ENCODE data around the gene FAM174B. TPM values are rescaled to one million over a fixed set of nuclear protein-coding genes. Genes with fewer than 3 reads are reported as not detected.

Gene FAM174B
- polyA plus RNA-seq, 6 donors from 2014 or later, result 0.54 to 0.96 TPM; not detected in 4

DNA sequence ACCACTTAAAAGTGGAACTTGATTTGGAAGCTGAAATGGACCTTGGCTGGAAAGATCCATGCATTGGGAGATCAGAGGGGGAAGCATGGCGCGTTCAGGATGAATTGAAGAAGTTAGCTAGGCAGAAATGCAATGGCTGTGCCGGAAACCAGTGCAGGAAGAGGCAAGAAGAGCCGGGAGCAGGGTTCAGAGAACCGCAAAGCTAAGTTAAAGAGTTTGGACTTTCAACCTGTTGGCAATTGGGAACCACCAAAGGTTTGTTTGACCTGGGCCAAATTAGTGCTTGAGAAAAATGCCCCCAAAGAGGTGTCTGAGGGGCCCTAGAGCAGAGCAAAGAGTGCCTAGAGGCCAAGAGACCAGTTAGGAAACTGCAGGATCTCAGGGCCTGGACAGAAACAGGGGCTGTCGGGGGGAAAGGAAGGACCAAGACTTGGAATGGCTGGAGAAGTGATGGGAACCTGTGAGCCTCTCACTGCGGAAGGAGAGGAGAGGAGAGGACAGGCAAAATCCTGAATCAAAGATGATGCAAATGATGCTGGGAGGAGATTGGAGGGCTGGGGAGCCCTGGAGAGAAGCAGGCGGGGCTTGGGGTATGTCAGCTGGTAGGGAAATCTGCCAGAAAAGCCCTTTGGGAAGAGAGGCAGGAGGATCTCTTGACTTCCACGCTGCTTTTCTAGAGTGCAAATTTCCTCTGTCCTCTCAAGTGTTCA is 49.3 kb downstream of the FAM174B start:
- Mint-ChIP-seq H3K9me3 (peaks cover 3 to 11% (median 7%) of the 10 kb centered on the region in 7 donors), H3K27me3 (no peaks in the 10 kb centered on the region), H3K36me3 (no peaks in the 10 kb centered on the region), H3K27ac (no peak overlapping the region), H3K4me3 (no peak overlapping the region), H3K4me1 (no peaks in the 10 kb centered on the region)
- DNase-seq (no peak), ATAC-seq (ENCODE audit: low read depth in 2 of 2) (no peak)

DNA sequence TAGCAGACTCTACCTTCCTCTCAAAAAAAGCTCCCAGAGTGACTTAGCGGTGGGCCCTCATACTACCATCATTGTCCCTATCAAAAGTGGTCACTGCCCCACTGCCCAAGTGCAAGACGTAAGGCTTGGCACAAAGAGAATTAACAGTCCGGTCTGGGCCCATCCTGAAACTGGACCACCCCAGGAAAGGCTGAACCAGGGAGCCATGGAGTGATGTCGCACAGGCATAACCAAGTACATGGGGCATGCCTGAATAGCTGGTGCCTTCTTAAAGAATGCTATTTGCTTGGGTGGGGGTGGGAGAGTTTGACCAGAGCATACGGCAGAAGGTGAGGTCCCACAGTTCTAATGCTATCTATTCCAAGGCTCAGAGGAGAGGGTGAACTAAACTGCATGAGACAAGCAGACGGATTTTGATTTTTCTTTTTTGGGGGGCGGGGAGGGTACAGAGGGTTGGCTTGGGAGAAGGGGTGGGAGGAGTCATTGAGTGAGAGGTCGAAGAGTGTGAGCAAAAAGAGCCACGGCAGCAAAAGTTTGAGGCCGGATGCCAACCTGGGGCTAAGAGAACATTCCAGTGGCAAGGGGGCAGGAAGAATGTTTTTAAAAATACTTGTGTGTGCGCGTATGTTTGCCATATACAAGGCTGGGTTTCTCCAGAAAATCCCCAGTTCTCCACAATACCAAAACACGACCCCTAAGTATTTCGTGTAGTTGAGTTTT is 50.2 kb downstream of the FAM174B start:
- H3K4me1 Mint-ChIP-seq, result no peaks in the 10 kb centered on the region
- ATAC-seq (ENCODE audit: low read depth in 2 of 2), result no peak
- H3K36me3 Mint-ChIP-seq, result no peaks in the 10 kb centered on the region
- no peak for DNase-seq
- H3K27ac Mint-ChIP-seq, result no peak overlapping the region
- H3K27me3 Mint-ChIP-seq, result peaks cover 0 to 5% (median 0%) of the 10 kb centered on the region in 3 donors
- no peak overlapping the region for H3K4me3 Mint-ChIP-seq
- H3K9me3 Mint-ChIP-seq, result peaks cover 3 to 11% (median 7%) of the 10 kb centered on the region in 7 donors

DNA sequence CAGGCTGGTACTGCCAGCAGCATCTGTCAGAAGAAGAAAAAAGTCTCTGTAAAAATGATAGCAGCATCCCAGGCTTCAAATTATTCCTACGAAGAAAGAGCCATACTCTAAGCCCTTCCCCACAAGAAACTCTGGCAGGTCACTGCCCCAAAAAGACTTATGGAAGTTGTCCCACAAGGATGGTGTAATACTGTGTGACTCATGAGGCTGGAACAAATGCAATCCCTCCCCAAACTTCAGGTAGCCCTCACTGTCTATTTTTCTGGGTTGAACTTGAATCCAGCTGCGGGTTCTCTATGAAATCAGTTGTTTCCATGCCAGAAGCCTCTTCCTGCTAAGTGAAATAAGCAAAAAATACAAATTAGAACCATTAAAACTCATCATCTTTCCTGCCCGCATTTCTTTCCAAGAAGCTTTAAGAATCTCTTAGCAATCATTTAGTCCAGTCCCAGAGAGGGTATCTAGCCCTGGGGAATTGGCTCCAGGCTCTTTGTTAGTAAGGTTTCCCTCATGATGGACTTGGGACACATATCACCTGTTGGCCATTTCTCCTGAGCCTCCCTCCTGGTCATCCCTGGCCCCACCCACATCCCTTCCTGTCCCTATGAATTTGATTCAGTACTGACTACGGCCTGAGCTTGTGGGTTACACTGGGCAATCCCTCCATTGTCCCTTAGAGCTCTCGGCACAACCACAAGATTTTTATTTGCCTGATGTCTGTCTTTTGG is 51.7 kb downstream of the FAM174B start:
- Mint-ChIP-seq H3K9me3 (peaks cover 3 to 11% (median 7%) of the 10 kb centered on the region in 7 donors), H3K36me3 (no peaks in the 10 kb centered on the region)
- no peak for ATAC-seq (ENCODE audit: low read depth in 2 of 2)

DNA sequence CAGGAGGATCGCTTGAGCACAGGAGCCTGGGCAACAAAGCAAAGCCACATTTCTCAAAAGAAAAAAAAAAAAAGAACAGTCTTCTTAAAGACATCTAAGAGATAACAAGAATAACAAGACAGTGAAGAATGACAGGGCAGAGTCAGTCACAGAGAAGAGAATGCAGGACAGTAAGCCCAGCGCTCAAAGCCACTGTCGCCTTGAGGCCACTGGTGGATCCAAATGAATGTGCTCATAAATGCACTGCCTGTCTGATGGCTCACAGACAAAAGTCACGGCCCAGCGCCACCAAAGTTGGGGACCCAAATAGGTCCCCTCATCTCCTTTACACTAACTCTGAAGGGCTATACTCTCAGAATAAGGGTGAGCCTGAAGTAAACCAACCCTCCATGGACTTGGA is 52.3 kb downstream of the FAM174B start:
- Mint-ChIP-seq H3K36me3 (no peaks in the 10 kb centered on the region), H3K27me3 (peaks cover 0 to 17% (median 0%) of the 10 kb centered on the region in 3 donors), H3K4me1 (no peaks in the 10 kb centered on the region), H3K27ac (peak overlapping the region in 1 of 6 donors; percentile 26), H3K9me3 (peaks cover 3 to 11% (median 7%) of the 10 kb centered on the region in 7 donors), H3K4me3 (no peak overlapping the region)
- no peak for ATAC-seq (ENCODE audit: low read depth in 2 of 2)
- no peak for DNase-seq

More for the DNA sequence above, 51.7 kb downstream of the FAM174B start:
- Mint-ChIP-seq H3K4me3 (no peak overlapping the region), H3K4me1 (no peaks in the 10 kb centered on the region), H3K27ac (no peak overlapping the region), H3K27me3 (peaks cover 0 to 14% (median 0%) of the 10 kb centered on the region in 3 donors)
- no peak for DNase-seq

DNA sequence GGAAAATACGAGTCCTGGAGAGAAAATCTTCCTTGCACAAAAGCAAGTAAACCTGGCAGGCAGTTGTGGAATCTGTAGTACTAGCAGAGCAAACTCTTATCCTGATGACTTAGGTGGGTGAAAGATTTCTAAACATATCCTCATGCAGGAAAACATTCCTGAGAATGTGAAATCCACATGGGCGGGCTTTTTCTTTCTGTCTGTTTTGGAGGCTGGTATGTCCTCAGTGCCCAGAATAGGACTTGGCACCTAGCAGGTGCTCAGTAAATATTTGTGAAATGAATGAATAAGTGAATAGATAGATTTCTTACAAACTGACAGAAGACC is 53.3 kb downstream of the FAM174B start:
- Mint-ChIP-seq H3K27me3 (peaks cover 0 to 17% (median 6%) of the 10 kb centered on the region in 3 donors), H3K4me1 (no peaks in the 10 kb centered on the region), H3K27ac (no peak overlapping the region), H3K9me3 (peaks cover 3 to 11% (median 7%) of the 10 kb centered on the region in 7 donors), H3K36me3 (no peaks in the 10 kb centered on the region), H3K4me3 (no peak overlapping the region)
- ATAC-seq (ENCODE audit: low read depth in 2 of 2), result no peak
- no peak for DNase-seq

DNA sequence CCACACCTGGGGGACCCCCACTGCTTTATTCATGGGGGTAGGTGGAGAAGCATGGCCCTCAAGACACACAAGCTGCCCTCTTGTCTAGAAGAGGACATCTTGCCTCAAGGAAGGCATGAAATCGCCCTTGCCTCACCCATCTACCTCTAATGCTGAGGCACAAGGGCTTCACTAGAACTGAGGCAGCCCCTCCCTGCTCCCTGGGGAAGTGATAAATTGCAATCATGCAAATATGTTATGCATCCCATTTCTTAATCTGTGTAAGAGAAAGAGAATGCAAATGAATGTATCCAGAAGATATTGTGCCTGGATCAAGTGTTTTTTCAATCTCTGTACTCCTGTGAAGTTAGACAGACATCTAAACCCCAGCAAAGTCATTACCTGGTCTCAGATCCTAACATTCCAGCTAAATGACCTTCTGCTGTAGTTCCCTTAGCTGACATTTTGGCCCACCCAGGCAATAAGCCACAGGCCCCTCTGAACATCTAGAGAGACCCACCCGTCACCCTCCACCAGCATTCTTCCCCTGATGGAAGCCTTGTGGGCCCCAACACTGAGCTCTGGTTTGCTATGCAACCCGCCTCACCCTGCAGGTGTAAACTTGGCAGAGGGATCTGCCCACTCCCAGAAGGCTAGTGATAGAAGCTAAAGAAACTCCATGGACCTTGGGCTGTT is 53.8 kb downstream of the FAM174B start:
- DNase-seq (no peak), ATAC-seq (ENCODE audit: low read depth in 2 of 2) (no peak)
- peaks cover 0 to 17% (median 6%) of the 10 kb centered on the region in 3 donors for H3K27me3 Mint-ChIP-seq
- H3K27ac Mint-ChIP-seq, result no peak overlapping the region
- H3K36me3 Mint-ChIP-seq, result no peaks in the 10 kb centered on the region
- H3K9me3 Mint-ChIP-seq, result peaks cover 3 to 11% (median 7%) of the 10 kb centered on the region in 7 donors
- H3K4me3 Mint-ChIP-seq, result no peak overlapping the region
- no peaks in the 10 kb centered on the region for H3K4me1 Mint-ChIP-seq

DNA sequence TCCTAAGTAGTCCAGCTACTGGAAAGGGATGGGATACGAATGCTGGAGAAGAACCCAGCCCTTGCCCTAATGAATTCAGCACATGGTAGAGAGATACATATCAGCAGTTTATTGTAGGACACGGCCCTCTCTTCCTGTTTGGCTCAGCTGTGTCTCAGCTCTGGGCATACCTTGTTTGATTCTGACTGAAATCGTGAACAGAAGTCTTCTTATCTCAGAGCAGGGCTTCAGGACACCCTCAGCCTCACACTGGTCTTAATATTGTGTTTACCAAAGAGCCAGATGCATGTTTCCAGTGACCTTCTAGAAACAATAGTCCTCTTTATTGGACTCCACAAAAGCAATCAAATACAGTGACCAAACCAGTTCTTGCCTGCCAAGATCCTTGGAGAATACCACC is 54.7 kb downstream of the FAM174B start:
- H3K36me3 Mint-ChIP-seq, result no peaks in the 10 kb centered on the region
- ATAC-seq (ENCODE audit: low read depth in 2 of 2), result no peak
- no peak overlapping the region for H3K27ac Mint-ChIP-seq
- no peaks in the 10 kb centered on the region for H3K4me1 Mint-ChIP-seq
- peaks cover 0 to 7% (median 2%) of the 10 kb centered on the region in 7 donors for H3K9me3 Mint-ChIP-seq
- peaks cover 0 to 17% (median 6%) of the 10 kb centered on the region in 3 donors for H3K27me3 Mint-ChIP-seq
- H3K4me3 Mint-ChIP-seq, result no peak overlapping the region
- DNase-seq, result no peak

DNA sequence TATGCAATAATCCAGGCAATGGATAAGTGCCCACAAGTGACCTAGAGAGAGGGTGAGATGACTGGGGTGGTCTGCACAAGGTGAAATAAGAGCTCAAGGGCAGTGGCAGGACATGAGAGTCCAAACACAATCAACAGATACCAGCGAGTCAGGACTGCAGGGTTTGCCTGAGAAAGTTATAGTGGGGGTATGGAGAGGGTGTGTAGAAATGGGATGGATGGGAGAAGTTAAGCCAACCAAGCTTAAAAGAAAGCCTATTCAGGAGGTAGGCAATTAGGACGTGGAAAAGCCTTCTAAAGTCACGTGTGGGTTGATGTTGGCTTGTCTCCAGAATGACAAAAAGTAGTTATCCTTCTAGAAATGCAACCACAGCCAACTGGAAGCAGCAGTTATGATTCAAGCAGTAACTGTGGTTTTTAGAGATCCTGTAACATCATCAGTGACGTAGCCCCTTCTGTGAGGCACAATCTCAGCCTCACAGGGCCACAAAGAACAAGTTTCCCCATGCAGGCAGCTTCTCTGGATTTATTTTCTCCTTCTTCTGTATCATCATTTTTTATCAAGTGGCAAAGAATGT is 56.1 kb downstream of the FAM174B start:
- H3K4me3 Mint-ChIP-seq, result no peak overlapping the region
- H3K9me3 Mint-ChIP-seq, result peaks cover 0 to 6% (median 0%) of the 10 kb centered on the region in 7 donors
- H3K36me3 Mint-ChIP-seq, result no peaks in the 10 kb centered on the region
- ATAC-seq (ENCODE audit: low read depth in 2 of 2), result no peak
- H3K4me1 Mint-ChIP-seq, result no peaks in the 10 kb centered on the region
- no peak for DNase-seq
- H3K27me3 Mint-ChIP-seq, result peaks cover 0 to 17% (median 6%) of the 10 kb centered on the region in 3 donors
- no peak overlapping the region for H3K27ac Mint-ChIP-seq

DNA sequence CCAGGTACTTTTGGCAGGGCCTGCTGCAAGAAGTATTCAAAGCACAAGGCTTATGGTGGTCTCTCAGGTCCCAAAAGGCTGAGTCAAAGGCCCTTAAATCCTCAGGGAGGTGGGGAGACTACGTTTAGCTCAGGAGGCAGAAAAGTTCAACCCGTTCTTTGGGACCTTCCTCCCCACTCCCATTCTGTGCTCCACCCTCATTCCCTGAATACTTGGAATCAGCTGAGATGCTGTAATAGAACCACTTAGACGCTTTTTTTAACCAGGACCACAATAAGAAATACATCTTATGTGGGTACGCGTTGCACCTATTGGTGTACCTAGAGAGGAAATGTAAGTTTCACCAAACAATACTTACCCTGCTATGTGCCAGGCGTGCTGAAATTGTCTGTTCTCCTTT is 58.0 kb downstream of the FAM174B start:
- DNase-seq (no peak), ATAC-seq (ENCODE audit: low read depth in 2 of 2) (no peak)
- Mint-ChIP-seq H3K36me3 (no peaks in the 10 kb centered on the region), H3K27ac (no peak overlapping the region), H3K4me3 (no peak overlapping the region), H3K27me3 (peaks cover 6 to 17% (median 9%) of the 10 kb centered on the region in 3 donors), H3K9me3 (no peaks in the 10 kb centered on the region), H3K4me1 (no peaks in the 10 kb centered on the region)

DNA sequence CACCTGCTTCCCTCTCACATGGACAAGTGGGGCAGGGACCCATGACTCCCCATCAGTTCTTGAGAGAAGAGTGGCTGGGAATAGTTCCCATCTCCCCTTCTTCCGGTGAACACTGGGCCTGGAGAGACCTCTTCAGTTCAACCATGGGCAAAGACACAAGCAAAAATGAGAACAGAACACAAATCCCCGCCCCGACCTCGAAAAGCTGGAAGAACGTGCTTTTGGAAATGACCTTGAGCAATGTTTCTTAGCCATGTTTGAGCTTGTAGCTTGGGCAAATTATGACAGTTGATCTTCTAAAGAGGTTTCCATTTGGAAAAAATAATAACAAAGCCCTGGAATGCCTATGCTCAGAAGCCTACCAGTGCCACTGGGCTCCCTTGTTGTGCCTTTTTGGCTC is 59.0 kb downstream of the FAM174B start:
- Mint-ChIP-seq H3K27me3 (peaks cover 6 to 17% (median 9%) of the 10 kb centered on the region in 3 donors), H3K4me1 (no peaks in the 10 kb centered on the region), H3K27ac (no peak overlapping the region), H3K36me3 (no peaks in the 10 kb centered on the region), H3K9me3 (no peaks in the 10 kb centered on the region), H3K4me3 (no peak overlapping the region)
- no peak for ATAC-seq (ENCODE audit: low read depth in 2 of 2)
- no peak for DNase-seq

DNA sequence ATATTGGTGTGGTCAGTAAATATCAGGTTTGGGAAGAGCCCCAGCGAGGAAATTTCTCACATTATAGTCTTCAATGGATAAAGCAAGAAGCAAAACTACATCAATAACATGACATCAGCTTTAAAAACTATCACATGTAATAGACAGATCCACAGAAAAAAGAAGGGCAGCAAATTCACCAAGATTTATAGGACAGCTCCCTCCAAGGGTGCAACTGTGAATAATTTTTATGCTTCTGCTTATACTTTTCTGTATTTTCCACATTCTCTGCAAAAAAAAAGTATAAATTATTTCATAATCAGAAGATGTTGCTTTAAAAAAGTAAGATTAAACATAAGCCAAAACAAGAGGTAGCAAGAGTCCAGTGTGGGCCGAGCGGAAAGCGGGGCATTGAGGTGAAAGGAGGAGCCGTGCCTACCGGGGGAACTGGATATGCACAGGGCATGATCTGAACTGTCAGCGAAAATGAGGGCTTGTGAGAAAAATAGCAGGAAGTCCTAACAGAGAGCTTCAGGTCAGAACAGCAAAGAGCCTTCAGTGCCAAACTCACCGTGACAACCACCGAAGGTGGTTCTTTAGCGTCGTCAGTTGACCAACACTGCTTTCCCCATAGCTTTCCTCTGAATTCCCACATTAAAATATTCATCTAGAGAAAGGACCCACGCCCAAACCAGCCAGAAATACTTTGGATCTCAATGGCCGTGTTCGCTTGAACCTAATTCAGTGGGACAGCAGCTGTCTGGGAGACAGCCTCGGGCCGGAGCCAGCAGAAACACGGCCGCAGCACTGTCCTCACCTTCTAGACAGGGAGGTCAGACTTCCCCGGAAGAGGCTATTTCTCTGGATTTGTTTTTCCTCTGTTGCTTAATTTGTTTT is 59.8 kb downstream of the FAM174B start:
- Mint-ChIP-seq H3K27ac (no peak overlapping the region), H3K36me3 (no peaks in the 10 kb centered on the region), H3K4me1 (no peaks in the 10 kb centered on the region), H3K27me3 (peaks cover 6 to 15% (median 9%) of the 10 kb centered on the region in 3 donors), H3K4me3 (no peak overlapping the region), H3K9me3 (no peaks in the 10 kb centered on the region)
- DNase-seq (no peak), ATAC-seq (ENCODE audit: low read depth in 2 of 2) (no peak)

DNA sequence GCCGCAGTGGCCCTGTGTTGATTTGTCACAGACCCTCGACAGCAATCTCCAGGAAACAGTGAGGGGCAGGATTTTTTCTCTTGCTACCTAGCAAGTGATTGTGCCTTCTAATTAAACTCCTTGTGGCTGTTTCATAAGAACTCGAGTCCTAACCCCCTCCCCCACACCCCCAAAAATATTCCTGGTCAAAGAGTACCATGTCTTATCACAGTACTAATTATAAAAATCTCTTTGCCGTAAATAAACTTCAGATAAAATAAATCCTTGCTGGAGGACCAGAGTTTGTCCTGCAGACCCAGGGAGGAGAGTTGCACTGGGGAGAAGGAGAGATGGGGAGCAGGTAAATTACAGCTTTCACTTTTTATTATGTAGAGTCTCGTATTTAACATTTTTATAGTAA is 64.3 kb downstream of the FAM174B start:
- Mint-ChIP-seq H3K9me3 (peaks cover 0 to 1% (median 0%) of the 10 kb centered on the region in 7 donors), H3K27me3 (peaks cover 4 to 8% (median 6%) of the 10 kb centered on the region in 3 donors), H3K36me3 (no peaks in the 10 kb centered on the region), H3K4me3 (no peak overlapping the region), H3K4me1 (no peaks in the 10 kb centered on the region), H3K27ac (no peak overlapping the region)
- ATAC-seq (ENCODE audit: low read depth in 2 of 2) (no peak), DNase-seq (no peak)
